WTC11 (cell line): ENCODE measurements around the gene SCIN. TPM values are rescaled to one million over a fixed set of nuclear protein-coding genes. Genes with fewer than 3 reads are reported as not detected.

Source experiments
- ATAC-seq: fragments of 200-7000 bp; cut with Tn5 transposase; 2 replicates; pipeline ENCODE4 v1.10.0; 2021; ENCODE audit warnings: mild to moderate bottlenecking, moderate library complexity
- CTCF ChIA-PET: fragments of 300-600 bp; sonication (Branson Sonifier 250); formaldehyde crosslinking; loops from one replicate; lab custom pipeline; 2021; ENCODE audit warnings: antibody characterized with exemption; lab: Charles Lee
- POLR2A ChIA-PET: fragments of 350-600 bp; sonication (Branson Sonifier 250); formaldehyde crosslinking; loops from one replicate; lab custom pipeline; 2021; ENCODE audit warnings: antibody characterized with exemption; lab: Charles Lee
- DNase-seq: peaks from one replicate; pipeline ENCODE4 v3.0.0; 2021; ENCODE audit warnings: low spot score
- H3K27ac Mint-ChIP-seq: 2 replicates; pipeline ENCODE4 v1.8.0; 2021; ENCODE audit warnings: mixed read lengths
- H3K27me3 Mint-ChIP-seq: 2 replicates; pipeline ENCODE4 v1.8.0; 2021; ENCODE audit warnings: low read depth, mild to moderate bottlenecking, moderate library complexity, mixed read lengths
- H3K36me3 Mint-ChIP-seq: 2 replicates; pipeline ENCODE4 v1.8.0; 2021; ENCODE audit warnings: mixed read lengths
- H3K4me1 Mint-ChIP-seq: 2 replicates; pipeline ENCODE4 v1.8.0; 2022; ENCODE audit warnings: mixed read lengths
- H3K4me3 Mint-ChIP-seq: 2 replicates; pipeline ENCODE4 v1.8.0; 2021; ENCODE audit warnings: mild to moderate bottlenecking, moderate library complexity, mixed read lengths
- H3K9me3 Mint-ChIP-seq: 2 replicates; pipeline ENCODE4 v1.8.0; 2021; ENCODE audit warnings: mixed read lengths
- CBFB ChIP-seq: sonication (generic); formaldehyde crosslinking; IDR thresholded peaks from 2 replicates; pipeline ENCODE4 v1.8.1; 2022; ENCODE audit warnings: mild to moderate bottlenecking, low read depth, missing genetic modification reagents
- E2F4 ChIP-seq: sonication (generic); formaldehyde crosslinking; IDR thresholded peaks from 2 replicates; pipeline ENCODE4 v1.8.1; 2022; ENCODE audit warnings: low read depth, mild to moderate bottlenecking, moderate library complexity, missing genetic modification reagents, borderline replicate concordance
- ETV6 ChIP-seq: sonication (generic); formaldehyde crosslinking; IDR thresholded peaks from 2 replicates; pipeline ENCODE4 v1.8.1; 2022; ENCODE audit warnings: mild to moderate bottlenecking, missing genetic modification reagents
- FOXK1 ChIP-seq: sonication (generic); formaldehyde crosslinking; IDR thresholded peaks from 2 replicates; pipeline ENCODE4 v1.8.0; 2022; ENCODE audit warnings: mild to moderate bottlenecking, moderate library complexity, missing genetic modification reagents
- FOXP1 ChIP-seq: sonication (generic); formaldehyde crosslinking; IDR thresholded peaks from 2 replicates; pipeline ENCODE4 v1.8.0; 2022; ENCODE audit warnings: missing genetic modification reagents, mild to moderate bottlenecking, moderate library complexity, borderline replicate concordance
- GRHL2 ChIP-seq: fragments of 250-450 bp; sonication (Bioruptor Pico); IDR thresholded peaks from 2 replicates; pipeline ENCODE4 v1.8.0; 2022; ENCODE audit warnings: mild to moderate bottlenecking, moderate library complexity; ENCODE audit not compliant: insufficient replicate concordance, severe bottlenecking
- GTF2I ChIP-seq: fragments of 250-450 bp; sonication (Bioruptor Pico); conservative IDR thresholded peaks from 2 replicates; pipeline ENCODE4 v1.4.0; 2021; ENCODE audit warnings: mild to moderate bottlenecking
- JUN ChIP-seq: sonication (generic); formaldehyde crosslinking; IDR thresholded peaks from 2 replicates; pipeline ENCODE4 v1.8.0; 2023; ENCODE audit warnings: mild to moderate bottlenecking, missing genetic modification reagents
- MAX ChIP-seq: sonication (generic); formaldehyde crosslinking; IDR thresholded peaks from 2 replicates; pipeline ENCODE4 v1.8.0; 2022; ENCODE audit warnings: mild to moderate bottlenecking, missing genetic modification reagents
- MYBL2 ChIP-seq: sonication (generic); formaldehyde crosslinking; IDR thresholded peaks from 2 replicates; pipeline ENCODE4 v1.8.1; 2023; ENCODE audit warnings: mild to moderate bottlenecking, moderate library complexity, missing genetic modification reagents
- NR3C1 ChIP-seq: sonication (generic); formaldehyde crosslinking; conservative IDR thresholded peaks from 2 replicates; pipeline ENCODE4 v1.8.1; 2023; ENCODE audit warnings: low read depth, mild to moderate bottlenecking, missing genetic modification reagents
- OVOL2 ChIP-seq: fragments of 250-450 bp; sonication (Bioruptor Pico); IDR thresholded peaks from 2 replicates; pipeline ENCODE4 v1.9.0; 2021; ENCODE audit warnings: mild to moderate bottlenecking, borderline replicate concordance
- PRRX2 ChIP-seq: fragments of 250-450 bp; sonication (Bioruptor Pico); IDR thresholded peaks from 2 replicates; pipeline ENCODE4 v1.8.0; 2021; ENCODE audit warnings: mild to moderate bottlenecking
- RELA ChIP-seq: sonication (generic); formaldehyde crosslinking; IDR thresholded peaks from 2 replicates; pipeline ENCODE4 v1.8.1; 2022; ENCODE audit warnings: missing genetic modification reagents, mild to moderate bottlenecking, borderline replicate concordance
- USF1 ChIP-seq: sonication (generic); formaldehyde crosslinking; IDR thresholded peaks from 2 replicates; pipeline ENCODE4 v1.8.0; 2022; ENCODE audit warnings: mild to moderate bottlenecking, missing genetic modification reagents
- USF2 ChIP-seq: sonication (generic); formaldehyde crosslinking; IDR thresholded peaks from 2 replicates; pipeline ENCODE4 v1.8.1; 2023; ENCODE audit warnings: mild to moderate bottlenecking, missing genetic modification reagents, moderate library complexity
- total RNA-seq: library from RNA; stranded (reverse); gene quantifications from 3 replicates; pipeline ENCODE4 v1.2.3, GENCODE V29; 2021

The SCIN gene
- total RNA-seq, 1 experiment from 2014 or later = 0.98 TPM

- H3K4me1 Mint-ChIP-seq = peaks cover 17% of the 10 kb centered on the region
- TF ChIP-seq PRRX2 (CRISPR knock-in tag) = no peak
- TF ChIP-seq, all 79 proteins: peak for 0
- CTCF ChIA-PET = interaction anchor here (0.7 kb wide), 1 partner anchor 1464 kb away, joined by 3 read pairs; no protein-coding TSS in a partner anchor
- Mint-ChIP-seq H3K36me3 (peaks cover 28% of the 10 kb centered on the region), H3K27ac (no peak overlapping the region), H3K4me3 (no peak overlapping the region), H3K27me3 (no peaks in the 10 kb centered on the region), H3K9me3 (peaks cover 47% of the 10 kb centered on the region)
- ATAC-seq = no peak
- DNase-seq = no peak
- POLR2A ChIA-PET = no interaction called here
Observed at GRCh38 chr7:12534046-12534445, 36.5 kb upstream of the SCIN start.

GRCh38 chr7:12539681-12540080 lies 30.8 kb upstream of the SCIN start:
- no peaks in the 10 kb centered on the region for H3K4me1 Mint-ChIP-seq
- no peak for ATAC-seq
- peaks cover 42% of the 10 kb centered on the region for H3K9me3 Mint-ChIP-seq
- no peak for DNase-seq
- TF ChIP-seq ETV6 (CRISPR knock-in tag) (no peak), MYBL2 (CRISPR knock-in tag) (no peak), NR3C1 (CRISPR knock-in tag) (no peak), OVOL2 (CRISPR knock-in tag) (no peak)
- H3K27ac Mint-ChIP-seq = no peak overlapping the region
- peaks cover 26% of the 10 kb centered on the region for H3K36me3 Mint-ChIP-seq
- H3K4me3 Mint-ChIP-seq = no peak overlapping the region
- CTCF ChIA-PET = interaction anchor here (0.6 kb wide), 1 partner anchor 11 kb away, joined by 3 read pairs; no protein-coding TSS in a partner anchor
- H3K27me3 Mint-ChIP-seq = no peaks in the 10 kb centered on the region
- POLR2A ChIA-PET = interaction anchor here (0.7 kb wide), 1 partner anchor 77 kb away, joined by 3 read pairs; no protein-coding TSS in a partner anchor

GRCh38 chr7:12540850-12541249 lies 29.7 kb upstream of the SCIN start:
- TF ChIP-seq CBFB (CRISPR knock-in tag) (no peak), GTF2I (no peak), FOXP1 (CRISPR knock-in tag) (no peak)
- CTCF ChIA-PET = no interaction called here
- Mint-ChIP-seq H3K27me3 (no peaks in the 10 kb centered on the region), H3K4me1 (no peaks in the 10 kb centered on the region), H3K27ac (no peak overlapping the region), H3K36me3 (peaks cover 15% of the 10 kb centered on the region), H3K9me3 (peaks cover 30% of the 10 kb centered on the region), H3K4me3 (no peak overlapping the region)
- POLR2A ChIA-PET = no interaction called here
- DNase-seq (no peak), ATAC-seq (no peak)

GRCh38 chr7:12543586-12543985 lies 26.9 kb upstream of the SCIN start:
- H3K4me1 Mint-ChIP-seq = no peaks in the 10 kb centered on the region
- CTCF ChIA-PET = interaction anchor here (0.7 kb wide), 1 partner anchor 24 kb away, joined by 4 read pairs; no protein-coding TSS in a partner anchor
- no peaks in the 10 kb centered on the region for H3K36me3 Mint-ChIP-seq
- ATAC-seq = no peak
- H3K9me3 Mint-ChIP-seq = peaks cover 10% of the 10 kb centered on the region
- TF ChIP-seq USF1 (no peak), JUN (no peak), FOXK1 (CRISPR knock-in tag) (no peak)
- TF ChIP-seq, all 79 proteins: peak for 0
- Mint-ChIP-seq H3K4me3 (no peak overlapping the region), H3K27ac (no peak overlapping the region), H3K27me3 (no peaks in the 10 kb centered on the region)
- POLR2A ChIA-PET = no interaction called here
- no peak for DNase-seq

- POLR2A ChIA-PET = no interaction called here
- no peak overlapping the region for H3K27ac Mint-ChIP-seq
- no peaks in the 10 kb centered on the region for H3K27me3 Mint-ChIP-seq
- no peaks in the 10 kb centered on the region for H3K4me1 Mint-ChIP-seq
- CTCF ChIA-PET = no interaction called here
- no peaks in the 10 kb centered on the region for H3K36me3 Mint-ChIP-seq
- DNase-seq (no peak), ATAC-seq (no peak)
- no peak overlapping the region for H3K4me3 Mint-ChIP-seq
- H3K9me3 Mint-ChIP-seq = no peaks in the 10 kb centered on the region
- TF ChIP-seq USF2 (CRISPR knock-in tag) = no peak
- no peak for TF ChIP-seq RELA (CRISPR knock-in tag)
- TF ChIP-seq MAX (CRISPR knock-in tag) = no peak
- no peak for TF ChIP-seq E2F4 (CRISPR knock-in tag)
- no peak for TF ChIP-seq GRHL2 (CRISPR knock-in tag)
Observed at GRCh38 chr7:12549106-12549505, 21.4 kb upstream of the SCIN start.
